ENCODE measurements around the gene KAT5.

DNA sequence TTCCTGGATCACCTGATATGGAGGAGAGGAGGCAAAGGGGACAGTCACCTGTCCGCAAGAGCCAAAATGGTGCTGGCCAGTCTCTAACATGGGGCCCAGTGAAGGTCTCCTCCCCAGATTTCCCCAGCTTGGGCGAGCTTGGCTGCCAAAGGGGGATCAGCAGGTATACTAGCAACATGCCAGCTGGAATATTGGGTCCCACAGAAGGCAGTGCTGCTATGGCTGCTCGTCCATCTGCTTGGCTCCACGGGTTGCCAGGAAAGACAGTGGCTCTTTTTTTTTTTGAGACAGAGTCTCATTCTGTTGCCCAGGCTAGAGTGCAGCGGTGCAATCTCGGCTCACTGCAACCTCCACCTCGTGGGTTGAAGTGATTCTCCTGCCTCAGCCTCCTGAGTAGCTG, 12.7 kb upstream of the KAT5 start:
- TF ChIP-seq, protein P1, sequence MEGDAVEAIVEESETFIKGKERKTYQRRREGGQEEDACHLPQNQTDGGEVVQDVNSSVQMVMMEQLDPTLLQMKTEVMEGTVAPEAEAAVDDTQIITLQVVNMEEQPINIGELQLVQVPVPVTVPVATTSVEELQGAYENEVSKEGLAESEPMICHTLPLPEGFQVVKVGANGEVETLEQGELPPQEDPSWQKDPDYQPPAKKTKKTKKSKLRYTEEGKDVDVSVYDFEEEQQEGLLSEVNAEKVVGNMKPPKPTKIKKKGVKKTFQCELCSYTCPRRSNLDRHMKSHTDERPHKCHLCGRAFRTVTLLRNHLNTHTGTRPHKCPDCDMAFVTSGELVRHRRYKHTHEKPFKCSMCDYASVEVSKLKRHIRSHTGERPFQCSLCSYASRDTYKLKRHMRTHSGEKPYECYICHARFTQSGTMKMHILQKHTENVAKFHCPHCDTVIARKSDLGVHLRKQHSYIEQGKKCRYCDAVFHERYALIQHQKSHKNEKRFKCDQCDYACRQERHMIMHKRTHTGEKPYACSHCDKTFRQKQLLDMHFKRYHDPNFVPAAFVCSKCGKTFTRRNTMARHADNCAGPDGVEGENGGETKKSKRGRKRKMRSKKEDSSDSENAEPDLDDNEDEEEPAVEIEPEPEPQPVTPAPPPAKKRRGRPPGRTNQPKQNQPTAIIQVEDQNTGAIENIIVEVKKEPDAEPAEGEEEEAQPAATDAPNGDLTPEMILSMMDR (conservative IDR thresholded peaks at IDR 0.05; ENCODE audit: low read depth in 2 of 2) = no peak
- TF ChIP-seq, protein P2, sequence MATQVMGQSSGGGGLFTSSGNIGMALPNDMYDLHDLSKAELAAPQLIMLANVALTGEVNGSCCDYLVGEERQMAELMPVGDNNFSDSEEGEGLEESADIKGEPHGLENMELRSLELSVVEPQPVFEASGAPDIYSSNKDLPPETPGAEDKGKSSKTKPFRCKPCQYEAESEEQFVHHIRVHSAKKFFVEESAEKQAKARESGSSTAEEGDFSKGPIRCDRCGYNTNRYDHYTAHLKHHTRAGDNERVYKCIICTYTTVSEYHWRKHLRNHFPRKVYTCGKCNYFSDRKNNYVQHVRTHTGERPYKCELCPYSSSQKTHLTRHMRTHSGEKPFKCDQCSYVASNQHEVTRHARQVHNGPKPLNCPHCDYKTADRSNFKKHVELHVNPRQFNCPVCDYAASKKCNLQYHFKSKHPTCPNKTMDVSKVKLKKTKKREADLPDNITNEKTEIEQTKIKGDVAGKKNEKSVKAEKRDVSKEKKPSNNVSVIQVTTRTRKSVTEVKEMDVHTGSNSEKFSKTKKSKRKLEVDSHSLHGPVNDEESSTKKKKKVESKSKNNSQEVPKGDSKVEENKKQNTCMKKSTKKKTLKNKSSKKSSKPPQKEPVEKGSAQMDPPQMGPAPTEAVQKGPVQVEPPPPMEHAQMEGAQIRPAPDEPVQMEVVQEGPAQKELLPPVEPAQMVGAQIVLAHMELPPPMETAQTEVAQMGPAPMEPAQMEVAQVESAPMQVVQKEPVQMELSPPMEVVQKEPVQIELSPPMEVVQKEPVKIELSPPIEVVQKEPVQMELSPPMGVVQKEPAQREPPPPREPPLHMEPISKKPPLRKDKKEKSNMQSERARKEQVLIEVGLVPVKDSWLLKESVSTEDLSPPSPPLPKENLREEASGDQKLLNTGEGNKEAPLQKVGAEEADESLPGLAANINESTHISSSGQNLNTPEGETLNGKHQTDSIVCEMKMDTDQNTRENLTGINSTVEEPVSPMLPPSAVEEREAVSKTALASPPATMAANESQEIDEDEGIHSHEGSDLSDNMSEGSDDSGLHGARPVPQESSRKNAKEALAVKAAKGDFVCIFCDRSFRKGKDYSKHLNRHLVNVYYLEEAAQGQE (IDR thresholded peaks at IDR 0.05; ENCODE audit: unreplicated experiment) = no peak
- TF ChIP-seq EZH2phosphoT487 (IDR thresholded peaks at IDR 0.05; ENCODE audit: unreplicated experiment) (no peak), EZH2 (IDR thresholded peaks at IDR 0.05; ENCODE audit: low read depth, unreplicated experiment) (no peak), POLR2AphosphoS5 (IDR thresholded peaks at IDR 0.05; ENCODE audit: low read depth) (no peak), ZNF114 (CRISPR knock-in tag; IDR thresholded peaks at IDR 0.05) (no peak), NANOG (IDR thresholded peaks at IDR 0.05; ENCODE audit: borderline replicate concordance) (no peak)
- TF ChIP-seq, protein P3, sequence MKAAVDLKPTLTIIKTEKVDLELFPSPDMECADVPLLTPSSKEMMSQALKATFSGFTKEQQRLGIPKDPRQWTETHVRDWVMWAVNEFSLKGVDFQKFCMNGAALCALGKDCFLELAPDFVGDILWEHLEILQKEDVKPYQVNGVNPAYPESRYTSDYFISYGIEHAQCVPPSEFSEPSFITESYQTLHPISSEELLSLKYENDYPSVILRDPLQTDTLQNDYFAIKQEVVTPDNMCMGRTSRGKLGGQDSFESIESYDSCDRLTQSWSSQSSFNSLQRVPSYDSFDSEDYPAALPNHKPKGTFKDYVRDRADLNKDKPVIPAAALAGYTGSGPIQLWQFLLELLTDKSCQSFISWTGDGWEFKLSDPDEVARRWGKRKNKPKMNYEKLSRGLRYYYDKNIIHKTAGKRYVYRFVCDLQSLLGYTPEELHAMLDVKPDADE (IDR thresholded peaks at IDR 0.05) = no peak

Data from GM23338 (cell line).